Measurements from ENCODE around the gene MAPK10.
"Not testable (repeated sequence)": the region's sequence is repeated elsewhere in the genome, so short reads cannot be mapped to it uniquely, and the experiment has no call there.

DNA sequence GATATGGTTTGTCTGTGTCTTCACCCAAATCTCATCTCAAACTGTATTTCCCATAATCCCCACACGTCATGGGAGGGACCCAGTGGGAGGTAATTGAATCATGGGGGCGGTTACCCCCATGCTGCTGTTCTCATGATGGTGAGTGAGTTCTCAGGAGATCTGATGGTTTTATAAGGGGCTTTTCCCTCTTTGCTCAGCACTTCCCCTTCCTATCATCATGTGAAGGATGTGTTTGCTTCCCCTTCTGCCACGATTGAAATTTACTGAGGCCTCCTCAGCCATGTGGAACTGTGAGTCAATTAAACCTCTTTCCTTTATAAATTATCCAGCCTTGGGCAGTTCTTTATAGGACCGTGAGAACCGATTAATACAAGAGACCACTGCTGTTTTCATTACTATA, 29.4 kb downstream of the MAPK10 start:
- TF ChIP-seq CTCF (IDR thresholded peaks at IDR 0.05 in 4 of 5, conservative IDR thresholded peaks at IDR 0.05 in 1 of 5); POLR2A (IDR thresholded peaks at IDR 0.05): not testable (repeated sequence)
